ENCODE results near the gene NELL2. TPM values are rescaled to one million over a fixed set of nuclear protein-coding genes. Genes with fewer than 3 reads are reported as not detected.

NELL2 gene
- total RNA-seq, 1 donor from 2014 or later, result not detected

Other genes starting within 250 kb of the NELL2 start
- gene DBX2, start 174.8 kb upstream of the NELL2 start, total RNA-seq, result 0.24 TPM